HG03280 (cell line): Measurements from ENCODE around the gene PHC2.
"Not testable (repeated sequence)": the region's sequence is repeated elsewhere in the genome, so short reads cannot be mapped to it uniquely, and the experiment has no call there.

ENCODE experiments used
- ATAC-seq: cut with Tn5 transposase; IDR thresholded peaks from one replicate; pipeline ENCODE4 v1.9.1; 2021; ENCODE audit warnings: mild to moderate bottlenecking, moderate library complexity; ENCODE audit not compliant: unreplicated experiment

Gene PHC2

DNA sequence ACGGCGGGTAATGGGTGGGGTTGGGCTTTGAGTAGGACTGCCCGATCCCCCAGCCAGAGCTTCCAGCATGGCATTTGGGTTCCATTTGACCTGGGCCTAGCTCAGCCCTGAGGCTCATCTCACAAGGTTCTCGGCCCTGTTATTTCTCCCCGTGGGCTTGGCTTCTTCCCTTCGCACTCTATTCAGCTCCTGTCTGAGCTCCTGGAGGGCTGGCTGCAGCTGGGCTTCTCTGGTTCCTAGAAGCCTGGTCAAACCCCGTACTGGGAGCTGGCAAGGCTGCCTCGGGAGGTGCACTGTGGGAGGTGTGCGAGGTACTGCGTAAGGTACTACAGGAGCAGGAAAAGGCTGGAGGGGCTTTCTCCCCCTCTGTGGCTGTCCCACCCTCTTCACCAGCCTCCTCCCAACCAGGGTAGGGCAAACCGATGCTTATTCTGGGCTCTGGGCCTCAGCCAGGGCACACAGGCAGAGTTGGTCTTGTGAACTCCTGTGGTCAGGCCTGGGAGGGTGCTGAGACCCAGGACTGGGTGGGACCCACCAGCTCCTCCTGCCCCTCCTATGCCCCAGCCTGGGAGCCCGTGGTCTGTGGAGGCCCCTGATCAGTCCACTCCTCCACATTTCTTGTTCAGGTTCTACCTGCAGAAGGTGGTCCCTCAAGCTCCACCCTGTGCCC is 110.8 kb downstream of the PHC2 start:
- ATAC-seq, result no peak

DNA sequence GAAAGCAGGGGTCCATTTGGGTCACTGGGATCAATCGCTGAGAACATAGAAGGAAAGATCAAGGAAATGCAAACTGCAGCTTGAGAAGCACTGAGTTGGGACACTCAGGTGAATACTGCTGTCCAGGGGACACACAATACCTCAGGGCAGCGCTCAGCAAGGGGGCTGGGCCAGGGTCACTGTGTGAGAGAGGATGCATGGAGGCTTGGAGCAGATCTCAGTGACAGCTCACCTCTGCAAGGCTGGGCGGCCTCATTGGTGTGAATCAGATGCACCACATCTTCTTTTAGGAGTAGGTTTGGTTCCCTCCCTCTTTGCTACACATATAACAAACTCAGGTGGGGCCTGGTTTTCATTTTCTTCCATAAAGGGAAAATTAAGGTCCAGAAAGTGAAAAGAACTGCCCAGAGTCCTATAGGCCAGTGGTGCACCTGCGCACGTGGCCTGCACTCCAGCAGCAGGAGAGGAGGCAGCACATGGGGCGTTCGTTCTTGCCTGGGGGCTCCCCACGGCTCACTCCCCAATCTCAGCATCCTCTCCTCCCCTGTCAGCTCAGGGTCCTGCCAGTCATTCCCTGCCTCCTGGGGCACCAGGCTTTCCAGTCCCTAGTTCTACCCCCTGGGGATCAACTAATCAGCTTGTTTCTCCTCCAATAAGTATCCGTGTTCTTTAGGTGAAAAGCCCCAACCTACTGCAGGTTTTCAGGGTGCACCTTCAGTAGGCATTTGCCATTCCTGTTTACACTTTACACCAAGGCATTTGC is 111.5 kb downstream of the PHC2 start:
- ATAC-seq, result no peak

DNA sequence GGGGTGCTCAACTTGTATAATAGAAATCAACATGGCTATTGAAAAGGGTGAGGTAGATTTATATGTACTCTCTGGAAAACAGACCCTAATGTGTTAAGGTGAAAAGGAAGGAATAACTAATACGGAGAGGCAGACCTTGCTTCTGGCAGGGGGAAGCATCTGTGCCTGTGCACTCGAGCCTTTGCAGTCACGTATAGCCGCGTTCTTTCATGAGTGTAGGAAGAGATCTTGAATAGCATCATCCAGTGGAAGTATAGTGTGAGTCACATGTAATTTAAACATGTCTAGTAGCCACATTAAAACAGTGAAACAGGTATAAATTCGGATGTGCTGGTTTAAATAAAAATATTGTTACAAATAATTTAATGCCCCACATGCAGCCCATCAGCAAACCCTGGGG is 112.9 kb downstream of the PHC2 start:
- no peak for ATAC-seq

DNA sequence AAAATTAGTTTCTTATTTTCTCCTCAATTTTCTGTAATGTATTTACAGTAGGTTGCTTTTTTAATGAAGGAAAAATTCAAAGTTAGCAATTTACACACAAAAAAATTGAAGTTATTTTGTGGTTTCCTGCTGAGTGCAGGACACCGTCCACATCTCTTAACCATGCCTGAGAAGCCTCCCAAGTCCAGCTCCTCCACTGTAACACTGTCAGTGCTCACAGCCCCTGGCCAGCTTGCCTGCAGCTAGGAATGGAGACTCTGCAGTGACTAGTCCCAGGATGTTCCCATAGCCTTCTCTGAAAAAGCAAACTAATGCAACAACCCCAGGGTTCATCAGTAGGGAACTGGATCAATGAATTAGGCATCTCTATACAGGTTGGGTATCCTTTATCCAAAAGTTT is 113.5 kb downstream of the PHC2 start:
- no peak for ATAC-seq

DNA sequence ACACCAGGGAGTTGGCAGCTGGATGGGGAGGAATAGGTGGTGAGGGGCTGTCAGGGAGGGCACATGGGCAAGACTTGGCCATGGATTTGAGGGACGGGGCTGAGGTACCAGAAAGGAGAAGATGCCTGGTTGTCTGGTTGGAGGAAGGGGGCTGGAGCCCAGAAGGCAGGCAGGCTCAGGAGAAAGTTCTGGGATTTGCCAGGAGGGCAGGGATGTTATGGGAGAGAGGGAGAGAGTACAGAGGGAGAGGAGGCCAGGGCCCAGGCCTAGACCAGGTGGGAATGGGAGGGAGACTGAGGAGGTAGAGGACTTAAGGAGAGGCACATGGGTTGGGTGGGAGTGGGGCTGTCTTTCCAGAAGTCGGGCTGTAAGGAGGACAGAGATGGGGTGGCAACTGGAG is 114.3 kb downstream of the PHC2 start:
- no peak for ATAC-seq

DNA sequence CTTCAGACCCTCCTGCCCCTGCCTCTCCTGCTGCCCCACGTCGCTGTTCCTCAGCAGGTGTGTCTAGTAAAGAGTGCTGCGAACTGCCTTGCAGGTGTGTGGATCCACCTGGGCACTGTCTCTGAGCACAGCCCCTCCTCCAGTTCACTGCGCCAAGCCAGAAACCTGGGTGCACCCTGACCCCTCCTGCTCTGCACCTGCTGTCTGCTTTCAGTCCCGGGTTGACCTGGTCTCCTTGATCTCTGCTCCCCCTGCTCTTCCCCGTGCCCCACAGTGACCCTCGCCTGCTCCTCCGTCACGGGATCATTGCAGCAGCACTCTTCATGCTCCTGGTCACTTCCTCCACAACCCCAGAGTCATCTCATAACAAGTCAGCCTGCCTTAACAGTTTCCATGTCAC is 116.5 kb downstream of the PHC2 start:
- ATAC-seq, result no peak

DNA sequence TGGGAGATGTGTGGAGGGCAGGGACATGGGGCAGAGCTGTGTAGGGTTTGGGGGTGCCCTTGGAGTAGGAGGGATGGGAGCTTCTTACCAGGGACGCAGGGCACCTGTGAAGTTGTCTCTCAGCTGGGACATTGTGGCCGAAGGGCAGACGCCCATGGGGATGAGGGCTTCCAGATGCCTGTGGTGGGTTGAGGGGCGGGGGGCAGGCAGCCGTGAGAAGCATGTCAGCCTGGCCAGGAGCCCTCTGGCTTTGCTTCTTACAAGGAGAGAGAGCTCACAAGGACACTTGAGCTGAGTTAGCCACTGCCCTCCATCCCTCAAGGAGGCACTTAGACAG is 118.5 kb downstream of the PHC2 start:
- ATAC-seq, result no peak

DNA sequence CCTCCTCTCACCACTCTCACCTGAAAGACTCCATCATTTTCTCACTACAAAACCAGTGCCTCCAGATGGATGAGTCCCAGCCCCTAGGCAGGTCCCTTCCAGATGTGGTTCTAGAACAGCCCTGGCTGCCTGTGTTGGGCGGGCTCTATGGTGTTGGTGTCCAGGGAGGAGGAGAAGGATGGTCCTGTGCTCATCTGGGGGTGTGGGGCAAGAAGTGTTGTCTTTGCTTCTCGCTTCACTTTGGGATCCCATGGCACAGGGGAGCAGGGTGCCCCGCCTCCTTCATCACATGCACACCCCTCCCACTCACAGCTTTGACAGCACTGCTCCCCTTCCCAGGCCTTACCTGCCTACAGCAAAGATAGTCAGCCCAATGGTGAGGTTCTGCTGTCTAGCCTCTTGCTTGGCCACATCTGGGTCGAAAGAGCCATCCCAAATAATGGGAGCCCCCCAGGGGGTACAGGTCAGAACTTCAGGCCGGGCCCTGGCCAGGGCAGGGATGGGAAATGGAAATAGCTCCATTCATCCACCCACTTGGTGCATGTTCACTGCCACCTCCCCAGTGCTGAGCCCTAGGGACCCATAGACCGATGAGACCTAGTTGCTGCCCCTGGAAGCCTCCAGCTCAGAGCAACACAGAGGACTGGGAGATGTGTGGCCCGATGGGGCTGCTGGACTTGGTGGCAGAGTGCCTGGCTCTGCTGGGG is 119.0 kb downstream of the PHC2 start:
- no peak for ATAC-seq

DNA sequence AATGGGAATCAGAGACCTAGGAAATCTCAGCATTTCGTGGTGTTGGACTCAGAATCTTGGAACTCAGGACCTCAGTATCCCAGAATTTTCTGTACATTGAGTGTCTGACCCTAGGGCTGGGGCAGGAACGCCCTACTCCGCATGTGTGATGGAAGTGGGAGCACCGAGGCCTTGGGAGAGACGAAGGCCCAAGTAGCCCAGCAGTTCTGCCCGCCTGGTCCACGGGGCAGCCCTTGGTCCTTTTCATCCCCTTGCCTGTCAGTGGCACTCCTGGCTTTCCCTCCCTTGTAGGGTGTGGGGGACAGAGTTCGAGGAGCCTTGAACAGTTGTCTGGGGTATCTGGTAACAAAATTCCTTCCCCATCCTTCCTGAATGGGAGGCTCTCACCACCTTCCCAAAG is 120.2 kb downstream of the PHC2 start:
- ATAC-seq, result no peak

DNA sequence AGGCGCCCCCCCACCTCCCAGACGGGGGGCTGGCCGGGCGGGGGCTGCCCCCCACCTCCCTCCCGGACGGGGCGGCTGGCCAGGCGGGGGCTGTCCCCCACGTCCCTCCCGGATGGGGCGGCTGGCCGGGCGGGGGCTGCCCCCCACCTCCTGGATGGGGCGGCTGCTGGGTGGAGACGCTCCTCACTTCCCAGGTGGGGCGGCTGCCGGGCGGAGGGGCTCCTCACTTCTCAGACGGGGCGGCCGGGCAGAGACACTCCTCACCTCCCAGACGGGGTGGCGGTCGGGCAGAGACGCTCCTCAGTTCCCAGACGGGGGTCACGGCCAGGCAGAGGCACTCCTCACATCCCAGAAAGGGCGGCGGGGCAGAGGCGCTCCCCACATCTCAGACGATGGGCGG is 121.5 kb downstream of the PHC2 start:
- ATAC-seq, result not testable (repeated sequence)

DNA sequence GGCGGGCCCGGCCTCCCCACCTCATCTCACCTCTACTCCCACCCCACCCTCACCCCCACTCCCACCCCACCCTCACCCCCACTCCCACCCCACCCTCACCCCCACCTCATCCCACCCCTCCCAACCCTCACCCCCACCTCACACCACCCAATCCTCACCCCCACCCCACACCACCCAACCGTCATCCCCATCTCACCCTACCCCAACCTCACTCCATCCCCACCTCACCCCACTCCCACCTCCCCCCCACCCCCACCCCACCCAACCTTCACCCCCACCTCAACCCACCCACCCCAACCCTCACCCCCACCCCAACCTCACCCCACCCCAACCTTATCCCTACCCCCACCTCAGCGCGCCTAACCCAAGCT is 123.4 kb downstream of the PHC2 start:
- no peak for ATAC-seq

DNA sequence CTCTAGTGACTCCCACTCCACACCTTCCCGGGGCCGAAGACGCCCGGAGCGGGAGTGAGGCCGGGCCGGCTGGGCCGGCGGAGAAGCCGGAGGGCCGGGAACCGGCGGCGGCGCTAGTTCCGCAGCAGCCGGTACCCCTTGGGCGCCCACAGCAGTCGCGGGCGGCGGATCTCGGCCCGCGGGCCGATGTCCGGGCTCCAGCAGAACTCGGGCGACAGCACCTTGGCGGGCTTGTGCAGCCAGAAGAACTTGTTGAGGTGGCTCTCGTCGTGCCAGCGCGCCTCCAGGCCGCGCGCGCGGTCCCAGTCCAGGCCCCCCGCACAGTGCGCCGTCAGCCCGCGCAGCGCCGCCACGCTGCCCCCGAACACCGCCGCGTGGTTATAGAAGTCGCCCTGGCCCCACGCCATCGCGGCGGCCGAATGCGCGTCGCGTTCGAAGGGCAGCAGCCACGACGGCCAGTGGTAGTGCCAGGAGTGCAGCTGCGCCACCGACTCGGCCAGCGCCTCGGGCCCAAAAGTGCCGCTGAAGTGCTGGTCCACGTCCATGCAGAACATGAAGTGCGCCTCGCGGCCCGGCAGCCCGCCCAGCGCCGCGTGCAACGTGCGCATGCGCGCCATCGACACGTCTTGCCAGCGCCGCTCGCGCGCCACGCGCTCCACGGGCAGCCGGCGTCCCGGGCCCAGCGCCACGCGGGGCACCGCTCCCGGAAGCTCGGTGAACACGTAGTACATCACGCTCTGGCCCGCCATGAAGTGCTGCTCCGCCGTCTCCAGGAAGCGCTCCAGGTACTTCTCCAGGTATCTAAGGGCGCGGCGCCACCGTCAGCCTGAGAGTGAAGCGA is 124.0 kb downstream of the PHC2 start:
- no peak for ATAC-seq

DNA sequence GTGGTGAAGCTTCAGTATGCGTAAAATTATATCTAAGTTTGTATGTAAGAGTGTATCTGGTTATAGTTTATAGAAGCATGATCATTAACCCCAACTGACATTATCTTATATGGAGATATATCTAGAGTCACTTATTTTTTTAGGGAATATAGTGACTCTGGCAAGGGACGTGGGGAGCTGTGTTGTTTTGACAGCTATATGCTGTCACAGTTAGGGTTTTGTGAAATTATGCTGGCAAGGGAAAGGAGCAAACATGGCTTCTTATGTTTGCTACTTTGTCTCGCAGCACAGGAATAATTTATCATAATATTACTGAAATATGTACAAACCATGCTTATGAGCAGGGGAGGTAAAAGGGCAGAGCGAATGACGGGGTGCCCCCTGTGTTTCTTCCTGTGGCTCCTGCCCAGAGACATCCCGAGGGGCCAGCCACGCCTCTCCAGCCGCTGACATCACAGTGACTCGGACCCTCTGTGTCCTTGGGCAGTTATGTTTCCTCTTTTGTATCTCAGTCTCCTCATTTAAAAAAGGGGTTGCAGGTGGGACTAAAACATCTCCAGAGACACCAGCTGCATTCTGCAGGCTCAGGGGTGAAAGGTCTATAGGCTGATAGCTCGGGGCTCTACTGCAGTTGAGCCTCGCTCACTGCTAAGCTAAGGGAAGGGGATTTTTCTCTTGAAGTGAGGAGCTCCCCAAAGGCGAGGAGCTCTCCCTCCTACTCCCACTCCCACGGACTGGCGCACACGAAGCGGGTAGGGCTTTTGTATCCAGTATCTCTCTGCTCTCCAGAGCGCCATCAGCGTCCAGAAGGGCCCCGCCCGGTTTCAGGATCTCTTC is 124.9 kb downstream of the PHC2 start:
- no peak for ATAC-seq

DNA sequence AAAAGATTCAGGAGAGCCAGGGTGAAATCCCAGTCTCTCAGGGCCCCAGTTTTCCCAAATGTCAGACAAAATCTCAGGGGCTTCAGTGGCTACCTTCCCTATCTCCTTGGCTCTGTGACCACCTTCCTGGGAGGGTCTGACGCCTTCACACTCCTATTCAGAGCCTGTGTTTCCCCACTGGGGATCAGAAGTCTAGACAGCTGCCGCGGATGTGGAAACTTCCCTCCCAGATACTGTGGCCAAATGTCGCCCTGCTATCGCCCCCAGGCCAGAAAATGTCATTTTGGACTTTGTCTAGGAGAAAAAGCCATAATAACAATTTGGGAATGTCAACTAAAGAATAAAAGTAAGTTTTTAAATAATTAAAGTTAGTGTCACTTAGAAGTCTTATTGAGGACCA is 125.9 kb downstream of the PHC2 start:
- ATAC-seq, result no peak

DNA sequence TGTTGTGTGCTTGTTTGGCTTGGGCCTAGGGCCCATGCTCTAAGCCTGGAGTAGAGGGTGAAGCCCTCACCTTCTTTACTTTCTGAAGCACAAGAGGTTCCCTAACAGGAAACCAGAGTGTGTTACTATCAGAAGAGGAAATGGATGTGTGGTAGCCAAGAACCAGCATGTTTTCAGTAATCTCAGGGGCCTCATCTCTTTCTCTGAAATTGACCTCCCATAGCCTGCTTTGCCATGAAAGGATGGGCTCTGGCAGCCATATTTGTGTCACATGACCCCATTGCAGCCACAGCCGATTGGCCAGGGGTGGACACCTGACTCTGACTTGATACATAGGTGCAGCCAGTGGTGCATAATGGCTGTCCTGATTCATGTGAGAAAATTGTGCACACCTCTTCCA is 128.6 kb downstream of the PHC2 start:
- no peak for ATAC-seq

DNA sequence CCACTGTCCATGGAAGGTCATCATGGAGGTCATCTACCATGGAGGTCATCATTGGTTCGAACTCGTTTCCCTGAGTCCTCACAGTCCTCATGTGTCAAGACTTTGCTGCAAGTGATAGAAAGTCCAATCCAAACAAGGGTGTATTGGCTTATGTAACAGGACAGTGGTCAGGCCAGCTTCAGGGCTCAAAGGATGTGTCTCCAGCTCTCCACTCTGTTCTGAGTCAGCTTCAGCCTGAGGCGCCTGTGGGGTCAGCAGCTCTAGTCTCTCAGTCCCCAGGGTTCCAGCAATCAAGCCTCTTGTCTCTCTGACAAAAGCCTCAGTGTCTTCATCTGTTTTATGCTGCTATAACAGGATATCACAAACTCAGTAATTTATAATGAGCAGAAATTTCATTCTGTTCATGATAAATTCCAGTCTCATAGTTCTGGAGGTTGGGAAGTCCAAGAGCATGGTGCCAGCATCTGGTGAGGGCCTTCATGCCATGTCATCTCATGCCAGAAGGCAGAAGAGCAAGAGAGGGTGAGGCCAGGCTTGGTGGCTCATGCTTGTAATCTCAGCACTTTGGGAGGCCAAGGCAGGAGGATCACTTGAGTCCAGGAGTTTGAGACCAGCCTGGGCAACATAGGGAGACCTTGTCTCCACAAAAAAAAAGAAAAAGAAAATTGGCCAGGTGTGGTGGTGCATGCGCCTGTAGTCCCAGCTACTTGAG is 129.5 kb downstream of the PHC2 start:
- no peak for ATAC-seq

DNA sequence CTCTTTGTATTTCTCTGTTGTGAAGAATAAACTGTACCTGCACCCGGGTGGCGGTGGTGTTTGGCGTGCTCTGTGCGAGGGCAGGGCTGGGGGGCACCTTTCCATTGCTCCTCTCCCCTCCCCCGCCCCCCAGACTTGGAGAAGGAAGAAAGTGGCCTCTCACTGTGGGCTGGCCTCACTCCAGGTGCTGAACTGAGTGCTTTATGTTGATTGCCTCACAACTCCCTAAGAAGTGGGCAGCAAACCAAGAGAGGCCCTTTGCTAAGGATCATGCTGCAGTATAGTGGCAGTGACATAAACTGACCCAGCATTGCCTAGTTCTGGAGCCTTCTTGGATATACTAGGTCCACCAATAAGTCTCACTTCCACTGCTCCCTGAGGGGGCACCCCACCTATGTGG is 130.2 kb downstream of the PHC2 start:
- ATAC-seq, result no peak

DNA sequence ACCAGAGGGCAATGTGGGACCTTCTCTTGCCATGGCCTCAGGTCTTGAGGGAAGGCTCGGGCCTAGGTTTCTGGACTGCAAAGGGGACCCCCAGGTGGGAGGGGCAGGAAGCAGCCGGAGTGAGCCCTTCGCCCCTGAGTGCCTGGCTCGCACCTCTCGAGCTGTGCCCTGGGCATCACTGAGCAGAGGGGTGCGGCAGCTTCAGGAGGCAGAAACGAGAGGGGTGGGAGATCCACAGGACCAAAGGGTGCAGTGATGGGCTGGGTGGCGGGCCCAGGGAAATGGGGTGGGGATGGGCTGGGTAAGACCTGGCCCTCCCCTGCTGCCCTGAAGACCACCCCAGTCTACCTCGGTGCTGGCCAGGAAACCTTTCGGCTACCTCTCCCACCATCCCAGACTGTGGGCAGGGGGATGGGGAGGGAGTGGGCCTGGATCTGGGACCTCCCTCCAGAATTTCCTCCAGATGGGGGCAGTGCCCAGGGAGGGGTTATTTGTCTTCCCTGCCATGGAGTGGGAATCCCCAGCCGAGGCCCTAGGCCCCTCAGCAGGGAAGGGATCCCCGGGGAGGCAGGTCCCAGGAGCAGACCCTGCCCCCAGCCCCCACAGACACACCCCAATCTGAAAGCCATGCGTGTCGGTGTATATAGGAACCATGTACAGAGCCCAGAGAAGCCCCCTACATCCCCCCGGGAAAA is 131.3 kb downstream of the PHC2 start:
- no peak for ATAC-seq

DNA sequence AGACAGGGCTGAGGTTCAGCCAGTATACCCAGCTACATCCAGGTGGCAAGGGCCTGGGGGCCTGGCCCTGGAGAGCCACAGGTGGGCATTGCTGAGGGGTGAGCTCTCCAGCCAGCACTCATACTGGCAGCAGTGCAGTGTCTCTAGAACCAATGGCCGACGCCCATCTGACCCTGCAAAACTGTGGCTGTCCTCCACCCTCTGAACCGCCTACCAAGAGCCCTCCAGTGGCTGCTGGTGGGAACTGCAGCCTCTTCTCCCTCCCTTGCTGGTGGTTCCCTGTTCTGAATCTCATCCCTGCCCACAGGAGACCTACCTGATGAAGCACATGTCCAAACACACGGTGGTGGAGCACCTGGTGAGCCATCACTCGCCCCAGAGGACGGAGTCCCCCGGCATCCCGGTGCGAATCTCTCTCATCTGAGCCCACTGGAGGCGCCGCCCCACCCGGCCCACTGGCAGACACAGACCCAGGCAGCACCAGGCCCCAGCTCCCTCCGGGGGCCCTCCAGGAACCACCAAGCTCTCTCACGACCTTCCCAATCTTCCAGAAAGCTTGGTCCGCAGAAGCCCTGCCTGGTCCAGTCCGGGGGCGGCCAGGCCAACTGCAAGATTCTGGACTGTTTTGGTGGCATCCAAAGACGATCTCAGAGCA is 132.1 kb downstream of the PHC2 start:
- ATAC-seq, result no peak
